Measurements from ENCODE around the gene CEP104.

DNA sequence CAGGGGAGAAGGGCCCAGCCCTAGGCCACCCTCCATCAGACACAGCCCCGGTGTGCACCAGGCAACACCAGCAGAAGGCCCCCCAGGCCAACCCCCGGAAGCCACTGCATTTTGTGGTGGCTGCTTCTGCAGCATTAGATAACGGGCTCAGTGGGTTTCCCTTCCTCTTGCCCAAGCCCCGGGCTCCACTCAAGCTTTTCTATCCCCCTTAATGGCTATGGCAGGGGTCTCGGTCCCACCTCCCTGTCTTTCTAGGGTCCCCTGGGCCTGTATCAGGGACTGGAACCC is 24.1 kb upstream of the CEP104 start:
- TF ChIP-seq, protein P1, sequence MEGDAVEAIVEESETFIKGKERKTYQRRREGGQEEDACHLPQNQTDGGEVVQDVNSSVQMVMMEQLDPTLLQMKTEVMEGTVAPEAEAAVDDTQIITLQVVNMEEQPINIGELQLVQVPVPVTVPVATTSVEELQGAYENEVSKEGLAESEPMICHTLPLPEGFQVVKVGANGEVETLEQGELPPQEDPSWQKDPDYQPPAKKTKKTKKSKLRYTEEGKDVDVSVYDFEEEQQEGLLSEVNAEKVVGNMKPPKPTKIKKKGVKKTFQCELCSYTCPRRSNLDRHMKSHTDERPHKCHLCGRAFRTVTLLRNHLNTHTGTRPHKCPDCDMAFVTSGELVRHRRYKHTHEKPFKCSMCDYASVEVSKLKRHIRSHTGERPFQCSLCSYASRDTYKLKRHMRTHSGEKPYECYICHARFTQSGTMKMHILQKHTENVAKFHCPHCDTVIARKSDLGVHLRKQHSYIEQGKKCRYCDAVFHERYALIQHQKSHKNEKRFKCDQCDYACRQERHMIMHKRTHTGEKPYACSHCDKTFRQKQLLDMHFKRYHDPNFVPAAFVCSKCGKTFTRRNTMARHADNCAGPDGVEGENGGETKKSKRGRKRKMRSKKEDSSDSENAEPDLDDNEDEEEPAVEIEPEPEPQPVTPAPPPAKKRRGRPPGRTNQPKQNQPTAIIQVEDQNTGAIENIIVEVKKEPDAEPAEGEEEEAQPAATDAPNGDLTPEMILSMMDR (IDR thresholded peaks at IDR 0.05; ENCODE audit: poor library complexity), result no peak
- no peak for TF ChIP-seq EZH2 (IDR thresholded peaks at IDR 0.05; ENCODE audit: borderline replicate concordance)
